SU-DHL-6 (cell line): ENCODE measurements around the gene LRRC25.

Experiments used
- CTCF ChIP-seq: fragments of 200-600 bp; sonication (generic); IDR thresholded peaks from one replicate; pipeline ENCODE4 v1.5.1; 2017; ENCODE audit warnings: antibody characterized with exemption, mild to moderate bottlenecking, low read length, moderate library complexity; ENCODE audit not compliant: insufficient read depth, poor library complexity, severe bottlenecking
- EZH2phosphoT487 ChIP-seq: fragments of 200-600 bp; sonication (generic), shearing (Covaris generic); conservative IDR thresholded peaks from 2 replicates; pipeline ENCODE4 v1.6.1; 2018; ENCODE audit warnings: mild to moderate bottlenecking, antibody characterized with exemption, low read length, moderate library complexity, mixed read lengths

DNA sequence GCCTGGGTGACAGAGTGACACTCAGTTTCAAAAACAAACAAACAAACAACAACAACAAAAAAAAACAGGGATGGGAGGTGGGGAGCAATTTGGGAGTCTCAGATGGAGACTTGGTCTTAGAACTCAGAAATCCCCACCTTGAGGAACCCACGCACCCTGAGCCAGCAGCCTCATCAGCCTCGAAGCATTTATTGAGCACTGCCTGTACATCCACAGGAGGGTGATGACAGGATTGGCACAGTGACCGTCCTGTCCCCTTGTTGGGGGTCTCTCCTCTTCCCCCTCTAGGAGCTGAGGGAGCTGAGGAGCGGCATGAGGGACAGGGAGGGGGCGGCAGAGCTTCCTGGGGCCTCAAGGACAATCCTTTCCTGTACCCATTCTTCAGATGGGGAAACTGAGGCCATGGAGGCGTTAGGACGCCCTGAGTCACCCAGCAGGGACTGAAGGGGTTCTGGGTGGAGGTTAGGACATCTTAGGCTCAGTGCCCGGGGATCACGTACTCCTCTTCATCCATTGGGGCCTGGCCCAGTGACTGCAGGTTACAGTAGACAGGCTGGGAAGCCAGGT lies 5.8 kb downstream of the LRRC25 start:
- TF ChIP-seq CTCF (no peak), EZH2phosphoT487 (no peak)
